Measurements from ENCODE around the gene DAPK1. TPM values are rescaled to one million over a fixed set of nuclear protein-coding genes. Genes with fewer than 3 reads are reported as not detected.

Gene DAPK1
- total and polyA plus RNA-seq, 8 donors, result 9.0 to 88.7 (median 50.7) TPM

DNA sequence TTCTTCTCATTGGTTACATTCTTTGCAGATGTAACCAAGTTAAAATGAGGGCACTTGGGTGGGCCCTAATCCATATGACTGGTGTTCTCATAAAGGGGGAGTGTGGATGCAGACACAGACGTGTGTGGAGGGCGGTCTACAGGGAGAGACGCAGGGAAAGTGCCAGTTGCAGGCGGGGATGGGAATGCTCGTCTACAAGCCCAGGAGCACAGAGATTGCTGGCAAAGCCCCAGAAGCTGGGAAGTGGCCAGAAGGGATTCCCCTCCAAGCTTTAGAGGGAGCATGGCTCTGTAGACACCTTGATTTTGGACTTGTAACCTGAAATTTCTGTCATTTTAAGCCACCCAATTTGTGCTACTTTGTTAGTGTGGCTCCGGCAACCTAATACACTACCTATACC lies 131.4 kb downstream of the DAPK1 start:
- no peak overlapping the region for H3K27ac ChIP-seq
- H3K4me3 ChIP-seq, result no peak overlapping the region
- no peaks in the 10 kb centered on the region for H3K27me3 ChIP-seq
- intact Hi-C loops (cut with DNase I; ENCODE audit: low total_unique reads), result no loop called here
- H3K36me3 ChIP-seq, result peaks cover 0 to 17% (median 16%) of the 10 kb centered on the region in 4 donors
- TF ChIP-seq POLR2A (IDR thresholded peaks at IDR 0.05), result no peak
- no peak for TF ChIP-seq EP300 (IDR thresholded peaks at IDR 0.05)
- TF ChIP-seq, protein P1, sequence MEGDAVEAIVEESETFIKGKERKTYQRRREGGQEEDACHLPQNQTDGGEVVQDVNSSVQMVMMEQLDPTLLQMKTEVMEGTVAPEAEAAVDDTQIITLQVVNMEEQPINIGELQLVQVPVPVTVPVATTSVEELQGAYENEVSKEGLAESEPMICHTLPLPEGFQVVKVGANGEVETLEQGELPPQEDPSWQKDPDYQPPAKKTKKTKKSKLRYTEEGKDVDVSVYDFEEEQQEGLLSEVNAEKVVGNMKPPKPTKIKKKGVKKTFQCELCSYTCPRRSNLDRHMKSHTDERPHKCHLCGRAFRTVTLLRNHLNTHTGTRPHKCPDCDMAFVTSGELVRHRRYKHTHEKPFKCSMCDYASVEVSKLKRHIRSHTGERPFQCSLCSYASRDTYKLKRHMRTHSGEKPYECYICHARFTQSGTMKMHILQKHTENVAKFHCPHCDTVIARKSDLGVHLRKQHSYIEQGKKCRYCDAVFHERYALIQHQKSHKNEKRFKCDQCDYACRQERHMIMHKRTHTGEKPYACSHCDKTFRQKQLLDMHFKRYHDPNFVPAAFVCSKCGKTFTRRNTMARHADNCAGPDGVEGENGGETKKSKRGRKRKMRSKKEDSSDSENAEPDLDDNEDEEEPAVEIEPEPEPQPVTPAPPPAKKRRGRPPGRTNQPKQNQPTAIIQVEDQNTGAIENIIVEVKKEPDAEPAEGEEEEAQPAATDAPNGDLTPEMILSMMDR (IDR thresholded peaks at IDR 0.05), result no peak
- no peak for TF ChIP-seq POLR2AphosphoS5 (IDR thresholded peaks at IDR 0.05)
- H3K4me1 ChIP-seq, result no peaks in the 10 kb centered on the region
- 78 to 95% (median 92%) methylated on average over 6 of the region's 6 CpGs for WGBS, 5 donors
- no peak for DNase-seq
- no peaks in the 10 kb centered on the region for H3K9me3 ChIP-seq

DNA sequence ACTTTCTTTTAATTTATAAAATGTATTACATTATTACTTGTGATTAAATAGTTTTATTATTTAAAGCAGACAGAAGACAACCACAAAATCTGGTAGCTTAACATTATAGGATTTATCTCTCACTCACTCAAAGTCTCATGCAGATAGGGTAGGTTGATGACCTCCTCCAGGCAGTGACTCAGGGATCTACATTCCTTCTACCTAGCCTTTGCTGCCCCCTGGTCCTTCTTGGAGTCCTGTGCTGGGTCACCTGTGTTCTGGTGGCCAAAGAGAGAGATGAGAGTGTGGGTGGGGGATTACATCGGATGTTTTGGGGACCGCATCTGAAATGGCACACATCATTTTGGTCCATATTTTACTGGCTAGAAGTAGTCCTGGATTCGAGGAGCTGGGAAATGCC lies 132.6 kb downstream of the DAPK1 start:
- Histone ChIP-seq H3K27me3 (no peaks in the 10 kb centered on the region), H3K36me3 (peaks cover 0 to 21% (median 19%) of the 10 kb centered on the region in 4 donors), H3K9me3 (no peaks in the 10 kb centered on the region), H3K4me1 (no peaks in the 10 kb centered on the region), H3K4me3 (no peak overlapping the region), H3K27ac (no peak overlapping the region)
- DNase-seq, result no peak
- intact Hi-C loops (cut with DNase I; ENCODE audit: low total_unique reads), result no loop called here
- 91 to 98% (median 93%) methylated on average over 3 of the region's 3 CpGs for WGBS, 5 donors
- TF ChIP-seq EP300 (IDR thresholded peaks at IDR 0.05), result no peak
- TF ChIP-seq POLR2A (IDR thresholded peaks at IDR 0.05), result no peak
- TF ChIP-seq, protein P1 (IDR thresholded peaks at IDR 0.05), result no peak
- no peak for TF ChIP-seq POLR2AphosphoS5 (IDR thresholded peaks at IDR 0.05)

DNA sequence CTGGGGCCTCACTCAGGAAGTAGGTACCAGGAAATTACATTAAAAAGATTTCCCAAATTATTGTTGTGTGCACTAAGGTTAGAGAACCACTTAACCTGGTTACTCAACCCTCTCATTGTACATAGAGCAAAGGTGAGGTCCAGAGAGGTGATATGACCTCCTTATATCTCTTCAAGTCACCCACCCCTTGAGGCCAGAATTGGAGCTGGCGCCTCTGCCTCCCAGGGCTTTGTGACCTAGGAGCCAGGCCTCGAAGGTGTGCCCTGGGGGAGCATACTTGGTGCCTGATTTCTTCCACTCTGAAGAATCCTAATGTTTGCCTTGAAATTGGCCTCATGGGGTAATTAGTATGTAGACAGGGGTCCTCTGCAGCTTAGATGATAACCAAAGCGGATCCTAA lies 133.2 kb downstream of the DAPK1 start:
- H3K27me3 ChIP-seq, result no peaks in the 10 kb centered on the region
- H3K9me3 ChIP-seq, result no peaks in the 10 kb centered on the region
- intact Hi-C loops (cut with DNase I; ENCODE audit: low total_unique reads), result no loop called here
- TF ChIP-seq POLR2A (IDR thresholded peaks at IDR 0.05) (no peak), POLR2AphosphoS5 (IDR thresholded peaks at IDR 0.05) (no peak), EP300 (IDR thresholded peaks at IDR 0.05) (no peak)
- TF ChIP-seq, protein P1 (IDR thresholded peaks at IDR 0.05), result no peak
- H3K27ac ChIP-seq, result no peak overlapping the region
- peaks cover 0 to 22% (median 20%) of the 10 kb centered on the region in 4 donors for H3K36me3 ChIP-seq
- no peak overlapping the region for H3K4me3 ChIP-seq
- DNase-seq, result no peak
- H3K4me1 ChIP-seq, result no peaks in the 10 kb centered on the region
- 91 to 97% (median 93%) methylated on average over 3 of the region's 3 CpGs for WGBS, 5 donors

DNA sequence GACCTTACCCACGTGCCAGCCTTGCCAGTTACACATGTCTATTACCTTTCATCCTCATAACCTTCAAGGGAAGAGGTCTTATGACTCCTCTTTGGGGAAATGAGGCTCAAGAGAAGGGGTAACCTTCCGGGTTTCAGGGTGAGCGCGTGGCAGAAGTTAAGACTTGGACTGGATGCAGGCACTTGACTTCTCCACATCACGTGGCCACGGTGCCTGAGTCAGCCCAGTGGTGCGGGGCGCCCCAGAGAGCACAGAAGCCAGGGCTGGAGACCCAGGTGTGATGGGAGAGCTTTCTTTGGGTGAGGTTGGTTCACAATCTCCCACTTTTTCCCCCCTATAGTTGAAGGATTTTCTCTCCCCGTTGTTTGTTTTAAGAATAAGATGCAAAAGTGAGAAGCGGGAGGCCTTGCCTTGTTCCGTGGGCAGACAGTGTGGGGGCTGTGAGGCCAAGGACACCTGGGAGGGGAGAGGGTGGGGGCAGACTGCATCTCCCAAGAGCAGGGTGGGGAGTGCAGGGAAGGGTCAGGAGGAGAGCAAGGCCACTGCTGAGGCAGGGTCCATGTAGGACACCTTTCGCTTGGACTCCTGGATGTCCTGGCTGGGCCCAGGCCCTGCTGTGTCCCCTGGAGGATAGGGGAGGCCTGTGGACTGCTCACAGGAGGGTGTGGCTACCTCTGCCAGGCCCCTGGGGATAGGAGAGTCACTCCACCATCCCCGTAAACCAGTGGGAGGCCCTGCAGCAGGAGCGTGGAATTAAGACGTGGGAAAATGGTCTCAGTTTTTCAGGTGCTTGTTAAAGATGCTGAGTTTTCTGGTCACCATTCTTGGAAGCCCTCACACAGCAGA lies 138.2 kb downstream of the DAPK1 start:
- Histone ChIP-seq H3K4me3 (no peak overlapping the region), H3K27me3 (no peaks in the 10 kb centered on the region), H3K27ac (no peak overlapping the region), H3K36me3 (peaks cover 0 to 21% (median 19%) of the 10 kb centered on the region in 4 donors), H3K4me1 (peaks cover 13 to 25% (median 17%) of the 10 kb centered on the region in 4 donors), H3K9me3 (no peaks in the 10 kb centered on the region)
- DNase-seq, result no peak
- intact Hi-C loops (cut with DNase I; ENCODE audit: low total_unique reads), result no loop called here
- TF ChIP-seq POLR2A (IDR thresholded peaks at IDR 0.05), result no peak
- TF ChIP-seq POLR2AphosphoS5 (IDR thresholded peaks at IDR 0.05), result no peak
- no peak for TF ChIP-seq EP300 (IDR thresholded peaks at IDR 0.05)
- TF ChIP-seq, protein P1 (IDR thresholded peaks at IDR 0.05), result no peak
- 91 to 93% (median 92%) methylated on average over 11 to 15 of the region's 15 CpGs for WGBS, 5 donors

Data from stomach (tissue), 9 donors.